Measurements from ENCODE around the gene FAM110D. TPM values are rescaled to one million over a fixed set of nuclear protein-coding genes. Genes with fewer than 3 reads are reported as not detected.

Gene FAM110D
- not detected in 2 replicates for total RNA-seq (2012; rRNA removed)

DNA sequence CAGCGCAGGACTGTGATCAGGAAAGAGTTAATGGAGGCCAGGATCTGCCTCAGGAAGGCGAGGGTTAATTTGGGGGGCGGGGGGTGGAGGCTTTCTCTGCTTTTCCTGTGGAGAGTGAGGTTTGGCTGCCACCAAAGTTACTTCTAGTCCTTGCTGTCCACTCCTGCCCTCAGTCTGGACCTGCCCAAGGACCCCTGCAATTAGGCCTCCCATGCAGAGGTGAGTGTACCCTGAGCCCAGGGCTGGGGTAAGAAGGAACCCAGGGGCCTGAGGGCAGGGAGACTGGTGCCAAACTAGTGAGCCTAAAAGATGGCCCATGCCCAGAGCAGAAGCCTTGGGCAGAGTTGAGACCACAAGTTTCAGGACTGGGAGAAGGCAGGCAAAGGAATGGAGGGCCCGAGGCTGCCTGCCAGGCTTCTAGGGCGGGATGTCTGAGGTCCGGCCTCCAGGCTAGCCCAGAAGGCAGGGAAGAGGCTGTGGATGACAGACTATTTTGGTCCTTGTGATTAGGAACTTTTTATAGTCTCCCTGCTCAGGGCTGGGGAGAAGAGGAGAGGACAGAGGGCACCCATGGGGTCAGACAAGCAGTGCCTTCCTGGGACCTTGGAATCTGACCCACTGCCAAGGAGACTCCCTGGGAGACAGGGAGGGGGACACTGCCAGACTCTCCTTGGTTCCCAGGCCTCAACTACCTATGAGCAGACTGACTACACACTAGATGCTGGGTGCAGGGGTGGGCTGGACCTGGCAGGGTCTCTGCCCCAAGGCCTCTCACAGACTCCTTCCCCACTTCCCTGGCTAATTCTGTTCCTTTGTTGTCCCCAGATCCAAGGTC is at the start of gene FAM110D:
Gene FAM110D, plus strand, starts transcription at position 172 of the 835 bp plus-strand sequence. CDS start 2,213 bp downstream, outside the sequence.
- Histone ChIP-seq H3K4me2 (ENCODE audit: low read length) (no peak within 1 kb of the TSS), H3K4me3 (ENCODE audit: low read length) (no peak within 1 kb of the TSS), H3K9me3 (replicated peaks; ENCODE audit: low read length) (no peaks in the 10 kb centered on the region), H3K36me3 (ENCODE audit: insufficient read depth, low read length) (no peaks in the 10 kb centered on the region), H3K27me3 (ENCODE audit: control insufficient read depth, insufficient read depth, low read length) (peaks cover 47% of the 10 kb centered on the region), H3K4me1 (ENCODE audit: control insufficient read depth, insufficient read depth, low read length) (peaks cover 16% of the 10 kb centered on the region), H3K9ac (ENCODE audit: low read depth, low read length) (no peak within 1 kb of the TSS)

DNA sequence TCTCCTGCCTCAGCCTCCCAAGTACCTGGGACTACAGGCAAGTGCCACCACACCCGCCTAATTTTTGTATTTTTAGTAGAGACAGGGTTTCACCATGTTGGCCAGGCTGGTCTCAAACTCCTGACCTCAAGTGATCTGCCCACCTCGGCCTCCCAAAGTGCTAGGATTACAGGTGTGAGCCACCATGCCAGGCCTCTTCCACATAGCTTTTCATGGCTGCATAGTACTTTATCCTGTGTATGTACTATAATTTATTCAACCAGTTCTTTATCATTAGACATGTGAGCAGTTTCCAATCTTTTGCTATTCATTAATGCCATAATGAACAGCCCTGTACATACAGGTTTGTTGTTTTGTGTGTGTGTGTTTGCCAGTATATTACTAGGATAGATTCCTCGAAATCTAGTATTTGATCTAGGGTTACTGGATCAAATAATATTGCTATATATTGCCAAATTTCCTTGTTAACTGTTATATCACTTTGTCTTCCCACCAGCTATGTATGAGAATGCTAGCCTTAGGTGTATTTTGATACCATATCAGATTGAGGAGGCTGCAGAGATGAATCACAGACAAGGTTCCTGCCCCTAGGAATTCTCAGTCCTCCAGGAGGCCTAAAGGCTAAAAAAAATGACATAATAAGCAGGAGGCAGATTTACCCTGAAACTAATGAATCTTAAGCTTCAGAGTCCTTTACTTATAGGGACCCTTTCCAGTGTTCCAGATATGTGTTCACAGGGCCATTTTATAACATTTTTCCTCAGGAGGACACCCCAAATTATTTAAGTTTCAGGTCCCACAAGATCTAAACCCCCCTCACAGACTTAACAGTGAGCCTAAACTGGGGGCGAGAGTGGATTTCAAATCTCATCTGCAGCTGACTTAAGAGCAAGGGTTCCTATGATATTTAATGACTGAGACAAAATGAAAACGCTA is 49.4 kb upstream of the FAM110D start:
- H3K9ac ChIP-seq (ENCODE audit: low read depth, low read length), result no peak overlapping the region
- H3K4me2 ChIP-seq (ENCODE audit: low read length), result peak overlapping the region; percentile 98
- H3K4me1 ChIP-seq (ENCODE audit: control insufficient read depth, insufficient read depth, low read length), result peaks cover 12% of the 10 kb centered on the region
- no peak overlapping the region for H3K4me3 ChIP-seq (ENCODE audit: low read length)
- no peaks in the 10 kb centered on the region for H3K36me3 ChIP-seq (ENCODE audit: insufficient read depth, low read length)
- H3K9me3 ChIP-seq (replicated peaks; ENCODE audit: low read length), result no peaks in the 10 kb centered on the region
- no peaks in the 10 kb centered on the region for H3K27me3 ChIP-seq (ENCODE audit: control insufficient read depth, insufficient read depth, low read length)

DNA sequence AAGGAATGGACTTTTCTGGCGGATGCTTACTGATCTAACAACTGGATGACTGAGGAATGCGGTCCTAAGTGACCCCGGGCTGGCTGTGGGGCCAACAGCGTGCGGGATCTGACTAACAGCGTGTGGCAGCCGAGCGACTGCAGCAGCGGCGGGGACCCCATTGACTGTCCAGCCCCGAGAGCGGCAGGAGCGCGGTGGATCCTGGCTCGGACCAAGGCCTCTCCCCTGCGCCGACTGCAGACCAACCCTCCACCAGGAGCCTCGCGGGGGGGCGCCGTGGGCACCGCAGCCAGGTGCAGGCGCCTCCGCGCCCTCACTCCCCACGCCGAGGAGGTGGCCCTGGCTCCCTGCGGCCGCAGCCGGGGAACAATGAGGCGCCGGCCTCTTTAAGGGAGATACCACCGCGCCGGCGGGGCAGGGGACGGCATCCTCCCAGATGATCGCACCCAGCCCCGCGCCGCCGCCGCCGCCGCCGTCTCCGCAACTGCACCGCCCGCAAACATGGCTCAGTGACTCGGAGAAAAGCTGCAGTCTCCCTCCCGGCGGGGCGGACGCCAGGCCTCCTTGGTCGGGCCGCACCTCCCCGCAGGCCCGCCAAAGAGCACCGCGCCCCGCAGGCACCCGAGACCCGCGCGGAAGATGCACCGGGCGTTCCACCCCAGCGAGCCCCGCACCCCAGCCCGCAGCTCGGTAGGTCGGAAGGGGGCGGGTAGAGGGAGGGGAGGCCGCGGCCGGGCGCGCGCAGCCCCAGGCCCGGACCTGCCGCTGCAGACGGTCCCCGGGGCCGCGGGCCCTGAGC is 47.9 kb upstream of the FAM110D start:
- Histone ChIP-seq H3K27me3 (ENCODE audit: control insufficient read depth, insufficient read depth, low read length) (no peaks in the 10 kb centered on the region), H3K4me1 (ENCODE audit: control insufficient read depth, insufficient read depth, low read length) (peaks cover 12% of the 10 kb centered on the region), H3K4me2 (ENCODE audit: low read length) (peak overlapping the region; percentile 98), H3K9ac (ENCODE audit: low read depth, low read length) (peak overlapping the region; percentile 92), H3K9me3 (replicated peaks; ENCODE audit: low read length) (no peaks in the 10 kb centered on the region), H3K36me3 (ENCODE audit: insufficient read depth, low read length) (no peaks in the 10 kb centered on the region), H3K4me3 (ENCODE audit: low read length) (peak overlapping the region; percentile 100)

DNA sequence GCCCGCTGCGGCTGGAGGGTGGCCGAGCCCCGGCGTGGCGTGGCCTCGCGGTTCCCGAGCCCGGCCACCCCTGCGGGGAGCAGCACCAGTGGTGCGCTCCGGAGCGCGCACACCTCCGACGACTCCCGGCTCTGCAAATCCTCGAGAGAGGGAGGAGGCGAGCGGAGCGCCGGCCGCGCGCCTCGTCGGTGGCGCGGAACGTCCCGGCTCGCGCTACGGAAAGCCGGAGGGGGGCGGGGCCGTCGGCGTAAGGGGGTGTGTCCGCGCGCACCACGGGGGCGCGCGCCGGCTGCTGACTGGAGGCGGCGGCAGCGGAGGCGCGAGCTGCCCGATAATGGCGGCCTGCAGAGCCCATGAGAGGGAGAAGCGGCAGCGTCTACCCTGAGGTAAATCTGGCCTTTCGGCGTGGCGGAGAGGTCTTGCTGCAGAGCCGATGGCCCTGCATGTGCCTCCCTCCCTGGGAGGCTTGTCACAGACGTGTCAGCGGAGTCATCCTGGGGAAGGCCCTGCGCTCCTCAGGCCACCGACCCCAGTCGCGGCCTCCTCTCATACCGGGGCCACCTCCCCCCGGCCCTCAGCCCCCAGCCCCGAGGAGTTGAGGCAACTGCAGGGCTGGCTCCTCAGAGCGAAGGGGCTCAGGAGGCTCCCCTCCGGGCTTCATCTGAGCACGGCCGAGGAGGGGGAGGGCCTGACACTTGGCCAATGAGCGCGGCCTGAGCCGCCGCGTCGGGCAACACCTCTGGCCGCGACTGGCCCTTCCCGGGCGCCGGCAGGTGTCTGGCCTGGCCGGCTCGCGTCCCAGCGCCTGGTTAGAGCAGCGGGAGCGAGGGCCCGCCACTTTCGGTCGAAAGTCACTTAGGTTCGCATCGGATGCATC is 47.1 kb upstream of the FAM110D start, which contains the start of gene PDIK1L:
Gene PDIK1L, plus strand, starts transcription at position 295 of the 877 bp plus-strand sequence. CDS start 2,485 bp downstream, outside the sequence.
- Histone ChIP-seq H3K4me1 (ENCODE audit: control insufficient read depth, insufficient read depth, low read length) (peaks cover 12% of the 10 kb centered on the region), H3K4me3 (ENCODE audit: low read length) (peak within 1 kb of the TSS; percentile 100)

DNA sequence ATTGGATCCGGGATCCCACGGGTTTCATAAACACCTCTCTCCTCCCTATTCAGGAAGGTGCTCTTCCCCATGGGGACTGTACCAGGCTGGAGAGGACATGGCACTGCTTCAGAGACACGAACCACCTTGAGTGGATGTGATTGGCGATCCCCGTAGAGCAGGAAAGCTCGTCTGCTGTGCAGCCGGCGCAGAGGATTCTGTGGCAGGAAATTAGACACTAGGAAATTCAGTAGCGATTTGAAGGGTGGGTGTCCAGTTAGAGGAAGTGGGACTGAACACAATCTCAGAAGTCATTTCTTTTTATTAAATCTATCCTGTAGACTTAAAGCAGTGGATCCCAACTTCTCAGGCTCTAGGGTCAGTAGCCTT is 46.5 kb upstream of the FAM110D start:
- Histone ChIP-seq H3K9ac (ENCODE audit: low read depth, low read length) (peak overlapping the region; percentile 92), H3K4me2 (ENCODE audit: low read length) (peak overlapping the region; percentile 98), H3K4me3 (ENCODE audit: low read length) (peak overlapping the region; percentile 100), H3K9me3 (replicated peaks; ENCODE audit: low read length) (no peaks in the 10 kb centered on the region), H3K4me1 (ENCODE audit: control insufficient read depth, insufficient read depth, low read length) (peaks cover 12% of the 10 kb centered on the region), H3K27me3 (ENCODE audit: control insufficient read depth, insufficient read depth, low read length) (no peaks in the 10 kb centered on the region), H3K36me3 (ENCODE audit: insufficient read depth, low read length) (no peaks in the 10 kb centered on the region)

More for the DNA sequence above, 47.1 kb upstream of the FAM110D start, which contains the start of gene PDIK1L:
- no peaks in the 10 kb centered on the region for H3K9me3 ChIP-seq (replicated peaks; ENCODE audit: low read length)
- H3K9ac ChIP-seq (ENCODE audit: low read depth, low read length), result peak within 1 kb of the TSS; percentile 92
- H3K36me3 ChIP-seq (ENCODE audit: insufficient read depth, low read length), result no peaks in the 10 kb centered on the region
- H3K27me3 ChIP-seq (ENCODE audit: control insufficient read depth, insufficient read depth, low read length), result no peaks in the 10 kb centered on the region
- H3K4me2 ChIP-seq (ENCODE audit: low read length), result peak within 1 kb of the TSS; percentile 98

DNA sequence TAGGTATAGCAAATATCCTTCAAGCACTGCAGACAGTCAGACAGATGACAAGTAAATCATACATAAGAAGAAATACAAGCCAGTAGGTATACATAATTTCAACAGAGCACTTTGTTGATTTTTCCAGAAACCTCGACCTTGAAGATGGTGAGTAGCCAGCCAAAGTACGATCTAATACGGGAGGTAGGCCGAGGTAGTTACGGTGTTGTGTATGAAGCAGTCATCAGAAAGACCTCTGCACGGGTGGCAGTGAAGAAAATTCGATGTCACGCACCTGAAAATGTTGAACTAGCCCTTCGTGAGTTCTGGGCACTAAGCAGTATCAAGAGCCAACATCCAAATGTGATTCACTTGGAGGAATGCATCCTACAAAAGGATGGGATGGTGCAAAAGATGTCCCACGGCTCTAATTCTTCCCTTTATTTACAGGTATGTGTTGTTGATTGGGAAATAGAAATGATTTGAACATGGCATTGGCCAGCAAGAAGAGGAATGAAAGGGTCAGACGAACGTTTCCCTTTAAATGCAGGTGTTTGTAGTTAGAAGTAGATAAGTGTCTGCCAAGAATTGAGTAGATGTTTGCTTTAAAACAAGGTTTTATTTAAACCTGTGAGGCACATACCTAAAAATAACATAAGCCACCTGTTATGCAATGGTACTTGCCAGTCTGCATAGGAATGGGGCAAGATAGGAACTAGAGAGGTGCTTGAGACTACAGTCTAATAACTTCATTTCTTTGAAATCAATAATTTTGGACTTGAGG is 44.5 kb upstream of the FAM110D start:
- Histone ChIP-seq H3K9me3 (replicated peaks; ENCODE audit: low read length) (no peaks in the 10 kb centered on the region), H3K4me1 (ENCODE audit: control insufficient read depth, insufficient read depth, low read length) (peaks cover 12% of the 10 kb centered on the region), H3K4me3 (ENCODE audit: low read length) (no peak overlapping the region), H3K36me3 (ENCODE audit: insufficient read depth, low read length) (peaks cover 3% of the 10 kb centered on the region), H3K27me3 (ENCODE audit: control insufficient read depth, insufficient read depth, low read length) (no peaks in the 10 kb centered on the region), H3K9ac (ENCODE audit: low read depth, low read length) (no peak overlapping the region), H3K4me2 (ENCODE audit: low read length) (no peak overlapping the region)

DNA sequence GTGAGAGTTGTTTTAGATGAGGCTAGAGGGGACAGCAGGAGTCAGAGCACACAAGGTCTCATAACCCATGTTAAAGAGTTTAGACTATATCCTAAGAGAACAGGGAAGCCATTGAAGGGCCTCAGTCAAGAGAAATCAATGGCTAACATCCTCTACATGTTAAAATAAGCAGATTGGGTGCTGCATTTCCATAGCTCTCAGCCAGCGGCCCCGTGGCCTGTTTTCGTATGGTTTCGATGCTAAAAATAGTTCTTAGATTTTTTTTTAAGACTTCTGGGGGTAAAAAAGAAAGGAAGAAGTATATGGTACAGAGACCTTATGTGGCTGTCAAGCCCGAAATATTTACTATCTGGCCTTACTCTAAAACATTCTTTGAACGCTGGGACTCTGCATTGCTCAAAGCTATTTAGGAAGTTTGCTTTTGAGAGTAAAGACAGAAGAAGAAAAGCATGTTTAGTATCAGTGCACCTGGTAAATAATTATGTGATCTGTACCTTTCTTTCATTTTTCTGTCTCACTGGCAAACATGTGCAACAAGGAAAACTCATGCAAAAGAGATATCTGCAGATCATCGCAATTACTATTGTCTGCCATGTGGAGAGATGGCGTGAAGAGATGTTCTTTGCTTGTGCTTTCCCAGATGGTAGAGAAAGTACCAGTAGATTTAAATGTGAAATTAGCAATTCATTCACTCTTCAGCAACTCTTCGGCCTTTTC is 38.8 kb upstream of the FAM110D start:
- Histone ChIP-seq H3K9ac (ENCODE audit: low read depth, low read length) (no peak overlapping the region), H3K4me3 (ENCODE audit: low read length) (no peak overlapping the region), H3K4me2 (ENCODE audit: low read length) (no peak overlapping the region), H3K9me3 (replicated peaks; ENCODE audit: low read length) (no peaks in the 10 kb centered on the region), H3K36me3 (ENCODE audit: insufficient read depth, low read length) (peaks cover 7% of the 10 kb centered on the region), H3K27me3 (ENCODE audit: control insufficient read depth, insufficient read depth, low read length) (no peaks in the 10 kb centered on the region), H3K4me1 (ENCODE audit: control insufficient read depth, insufficient read depth, low read length) (peaks cover 11% of the 10 kb centered on the region)

DNA sequence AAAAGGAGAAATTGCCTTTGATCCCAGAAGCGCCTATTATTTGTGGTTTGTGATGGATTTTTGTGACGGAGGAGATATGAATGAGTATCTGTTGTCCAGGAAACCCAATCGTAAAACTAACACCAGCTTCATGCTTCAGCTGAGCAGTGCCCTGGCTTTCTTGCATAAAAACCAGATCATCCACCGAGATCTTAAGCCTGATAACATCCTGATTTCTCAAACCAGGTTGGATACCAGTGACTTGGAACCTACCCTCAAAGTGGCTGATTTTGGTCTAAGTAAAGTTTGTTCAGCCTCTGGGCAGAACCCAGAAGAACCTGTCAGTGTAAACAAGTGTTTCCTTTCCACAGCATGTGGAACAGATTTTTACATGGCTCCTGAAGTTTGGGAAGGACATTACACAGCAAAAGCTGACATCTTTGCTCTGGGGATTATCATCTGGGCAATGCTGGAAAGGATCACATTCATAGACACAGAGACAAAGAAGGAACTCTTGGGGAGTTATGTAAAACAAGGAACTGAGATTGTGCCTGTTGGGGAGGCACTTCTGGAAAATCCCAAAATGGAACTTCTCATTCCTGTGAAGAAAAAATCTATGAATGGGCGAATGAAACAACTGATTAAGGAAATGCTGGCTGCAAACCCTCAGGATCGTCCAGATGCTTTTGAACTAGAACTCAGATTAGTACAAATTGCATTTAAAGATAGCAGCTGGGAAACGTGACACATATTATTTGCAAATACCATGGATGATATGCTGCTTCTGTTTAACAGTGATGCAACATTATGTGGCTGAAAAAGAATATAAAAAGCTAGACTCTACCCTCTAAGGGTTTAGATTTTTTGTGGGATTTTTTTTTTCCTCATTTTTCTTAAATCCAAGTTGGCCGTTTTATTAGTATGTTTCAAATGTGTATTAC is 36.8 kb upstream of the FAM110D start:
- H3K9me3 ChIP-seq (replicated peaks; ENCODE audit: low read length), result no peaks in the 10 kb centered on the region
- no peaks in the 10 kb centered on the region for H3K27me3 ChIP-seq (ENCODE audit: control insufficient read depth, insufficient read depth, low read length)
- no peak overlapping the region for H3K4me3 ChIP-seq (ENCODE audit: low read length)
- H3K9ac ChIP-seq (ENCODE audit: low read depth, low read length), result no peak overlapping the region
- H3K4me2 ChIP-seq (ENCODE audit: low read length), result no peak overlapping the region
- H3K36me3 ChIP-seq (ENCODE audit: insufficient read depth, low read length), result peaks cover 7% of the 10 kb centered on the region
- H3K4me1 ChIP-seq (ENCODE audit: control insufficient read depth, insufficient read depth, low read length), result peaks cover 11% of the 10 kb centered on the region
